ENCODE measurements around the gene BAIAP2L2.
"Not testable (repeated sequence)": the region's sequence is repeated elsewhere in the genome, so short reads cannot be mapped to it uniquely, and the experiment has no call there.

Gene BAIAP2L2

DNA sequence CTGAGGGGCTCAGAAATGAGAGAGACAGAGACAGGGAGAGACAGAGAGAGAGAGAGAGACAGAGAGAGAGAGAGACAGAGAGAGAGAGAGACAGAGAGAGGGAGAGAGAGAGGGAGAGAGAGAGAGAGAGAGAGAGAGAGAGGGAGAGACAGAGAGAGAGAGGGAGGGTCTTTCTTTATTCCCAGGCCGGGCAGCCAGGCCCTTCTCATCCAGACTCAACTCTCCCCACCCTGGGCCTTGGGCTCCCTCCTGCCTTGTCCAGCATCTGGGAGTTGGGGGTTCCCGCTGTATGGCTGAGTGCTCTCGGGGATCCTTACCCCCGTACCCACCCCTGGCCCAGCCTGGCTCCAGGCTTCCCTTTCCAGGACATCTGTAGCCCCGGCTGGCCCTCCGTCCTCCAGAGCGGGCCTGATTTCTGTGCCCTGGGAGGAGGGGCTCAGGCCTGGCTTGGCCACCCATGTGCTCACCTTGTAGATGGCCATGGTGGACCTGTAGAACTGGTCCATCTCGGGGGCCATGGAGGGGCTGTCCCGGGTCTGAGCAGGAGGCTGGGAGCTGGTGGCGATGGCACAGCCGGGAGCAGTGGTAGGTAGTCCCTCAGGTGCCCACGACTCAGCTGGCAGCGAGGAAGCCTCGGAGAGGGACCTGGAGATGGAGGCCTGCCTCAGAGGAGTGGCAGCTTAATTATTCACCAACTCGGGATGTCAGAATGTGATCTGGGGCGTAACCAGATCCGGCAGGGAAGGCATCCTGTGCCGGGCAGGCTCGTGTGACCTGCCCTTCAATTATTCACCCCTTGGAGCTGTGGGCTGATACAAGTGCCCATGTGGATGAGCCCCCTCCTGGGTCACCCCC lies at the start of gene BAIAP2L2:
TSS of gene BAIAP2L2 (minus strand) at position 677 of the 855 bp plus-strand sequence. CDS start at position 518, 159 bp downstream.
- no peak for FAIRE-seq

DNA sequence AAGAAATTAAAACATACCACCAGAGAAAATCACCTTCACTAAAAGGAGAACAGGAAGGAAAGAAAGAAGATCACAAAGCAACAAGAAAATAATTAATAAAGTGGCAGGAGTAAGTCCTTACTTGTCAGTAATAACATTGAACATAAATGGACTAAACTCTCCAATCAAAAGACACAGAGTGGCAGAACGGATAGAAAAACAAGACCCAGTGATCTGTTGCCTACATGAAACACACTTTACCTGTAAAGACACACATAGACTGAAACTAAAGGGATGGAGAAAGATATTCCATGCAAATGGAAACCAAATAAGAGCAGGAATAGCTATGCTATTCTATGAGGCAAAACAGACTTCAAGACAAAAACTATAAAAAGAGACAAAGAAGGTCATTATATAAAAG lies 45.2 kb upstream of the BAIAP2L2 start:
- FAIRE-seq: no peak

GRCh38 chr22:38154563-38154915 lies 44.1 kb upstream of the BAIAP2L2 start:
- FAIRE-seq: not testable (repeated sequence)

- no peak for FAIRE-seq
Measured at GRCh38 chr22:38153821-38154562, 43.5 kb upstream of the BAIAP2L2 start.

DNA sequence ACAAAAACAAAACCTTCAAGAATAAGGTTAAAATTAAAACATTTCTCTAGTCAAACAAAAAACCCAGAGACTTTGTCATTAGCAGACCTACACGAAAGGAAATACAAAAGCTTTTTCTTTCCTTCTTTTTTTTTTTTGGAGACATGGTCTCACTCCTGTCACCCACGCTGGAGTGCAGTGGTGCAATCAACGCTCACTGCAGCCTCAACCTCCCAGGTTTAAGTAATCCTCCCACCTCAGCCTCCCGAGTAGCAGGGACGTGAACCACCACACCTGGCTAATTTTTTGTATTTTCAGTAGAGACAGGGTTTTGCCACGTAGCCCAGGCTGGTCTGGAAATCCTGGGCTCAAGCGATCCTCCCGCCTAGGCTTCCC lies 40.6 kb upstream of the BAIAP2L2 start:
- FAIRE-seq: no peak

- FAIRE-seq: no peak
Measured at GRCh38 chr22:38148245-38148644, 37.8 kb upstream of the BAIAP2L2 start.

- FAIRE-seq: not testable (repeated sequence)
Measured at GRCh38 chr22:38146166-38146565, 35.7 kb upstream of the BAIAP2L2 start.

DNA sequence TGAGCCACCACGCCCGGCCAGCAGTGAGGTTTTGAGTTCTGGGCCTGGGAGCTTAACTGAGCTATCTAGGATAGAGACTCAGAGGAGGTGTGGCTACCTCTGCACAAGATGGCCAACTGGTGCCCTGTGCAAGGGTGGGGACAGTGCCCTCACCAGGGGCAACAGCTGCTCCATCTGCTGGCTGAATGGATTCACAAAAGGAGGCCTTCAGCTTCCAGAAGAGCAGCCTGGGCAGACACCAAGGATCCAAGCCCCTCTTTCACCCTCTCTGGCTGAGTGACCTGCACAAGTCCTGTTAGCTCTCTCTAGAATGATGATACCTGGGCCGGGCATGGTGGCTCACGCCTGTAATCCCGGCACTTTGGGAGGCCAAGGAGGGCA lies 33.5 kb upstream of the BAIAP2L2 start:
- no peak for FAIRE-seq

- FAIRE-seq: no peak
Measured at GRCh38 chr22:38142606-38143005, 32.1 kb upstream of the BAIAP2L2 start.

- no peak for FAIRE-seq
Measured at GRCh38 chr22:38141217-38141973, 30.9 kb upstream of the BAIAP2L2 start.

DNA sequence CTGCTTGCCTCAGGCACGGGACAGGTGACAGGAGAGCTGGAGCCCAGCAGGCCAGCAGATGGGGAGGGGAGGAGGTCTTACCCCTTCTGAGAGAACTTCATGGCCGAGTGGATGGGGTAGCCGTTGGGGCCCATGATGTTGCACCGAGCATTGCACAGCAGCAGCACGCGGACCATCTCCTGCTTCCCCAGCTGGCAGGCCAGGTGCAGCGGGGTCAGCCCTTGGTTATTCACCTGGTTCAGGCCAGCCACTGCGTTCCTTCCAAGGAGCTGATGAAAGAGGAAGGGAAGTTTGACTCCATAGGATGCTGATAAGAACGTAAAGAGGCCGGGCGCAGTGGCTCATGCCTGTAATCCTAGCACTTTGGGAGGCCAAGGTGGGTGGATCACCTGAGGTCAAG lies 29.4 kb upstream of the BAIAP2L2 start:
- no peak for FAIRE-seq

DNA sequence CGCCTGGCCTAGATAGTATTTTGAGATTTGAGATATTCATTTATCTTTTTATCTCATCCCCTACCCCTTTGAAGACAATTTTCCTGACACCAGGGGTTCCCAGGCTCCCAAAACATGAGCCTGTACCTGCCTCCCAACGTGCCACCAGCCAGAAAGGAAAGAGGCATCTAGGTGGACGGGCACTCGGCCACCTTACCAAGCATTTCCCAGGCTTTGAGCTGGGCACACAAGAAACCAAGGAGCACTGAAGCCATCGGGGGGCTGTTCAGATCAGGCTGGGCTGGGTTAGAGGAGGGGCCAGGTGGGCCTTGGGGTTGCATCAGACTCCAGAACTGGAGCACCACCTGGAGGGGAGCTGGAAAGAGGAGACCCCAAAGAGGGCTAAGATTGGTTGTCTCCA lies 28.5 kb upstream of the BAIAP2L2 start:
- FAIRE-seq: no peak

- FAIRE-seq: no peak
Measured at GRCh38 chr22:38137876-38138687, 27.6 kb upstream of the BAIAP2L2 start.

DNA sequence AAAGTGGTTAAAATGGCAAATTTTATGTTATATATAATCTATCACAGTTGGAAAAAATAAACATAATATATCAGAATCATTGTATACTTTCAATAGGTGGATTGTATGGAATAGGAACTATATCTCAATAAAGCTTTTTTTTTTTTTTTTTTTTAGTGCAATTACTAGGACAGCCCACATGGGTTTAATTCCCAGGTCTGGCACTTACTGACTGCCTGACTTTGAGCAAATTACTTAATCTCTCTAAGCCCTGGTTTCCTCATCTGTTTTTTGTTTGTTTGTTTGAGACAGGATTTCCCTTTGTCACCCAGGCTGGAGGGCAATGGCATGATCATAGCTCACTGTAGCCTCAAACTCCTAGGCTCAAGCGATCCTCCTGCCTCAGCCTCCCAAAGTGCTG lies 26.1 kb upstream of the BAIAP2L2 start:
- no peak for FAIRE-seq

- FAIRE-seq: no peak
Measured at GRCh38 chr22:38135133-38135706, 24.7 kb upstream of the BAIAP2L2 start.

DNA sequence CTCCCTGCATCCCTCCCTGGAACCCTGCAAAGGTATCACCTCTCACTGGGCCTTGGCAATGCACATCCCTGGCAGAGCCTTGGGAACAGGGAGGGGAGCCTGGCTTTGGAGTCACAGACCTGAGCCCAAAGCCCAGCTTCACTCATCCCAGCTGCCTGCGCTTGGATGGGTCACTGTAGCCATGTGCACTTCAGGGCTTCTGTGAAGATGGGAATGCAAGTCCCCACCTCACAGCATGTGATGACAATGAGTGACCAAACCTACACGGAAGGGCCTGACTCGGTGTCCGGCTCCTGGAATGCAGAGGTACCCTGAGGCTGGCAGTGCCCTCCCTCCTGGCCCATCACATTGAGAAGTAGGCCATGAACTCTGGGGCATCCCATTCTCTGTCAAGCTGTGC lies 22.8 kb upstream of the BAIAP2L2 start:
- FAIRE-seq: no peak

DNA sequence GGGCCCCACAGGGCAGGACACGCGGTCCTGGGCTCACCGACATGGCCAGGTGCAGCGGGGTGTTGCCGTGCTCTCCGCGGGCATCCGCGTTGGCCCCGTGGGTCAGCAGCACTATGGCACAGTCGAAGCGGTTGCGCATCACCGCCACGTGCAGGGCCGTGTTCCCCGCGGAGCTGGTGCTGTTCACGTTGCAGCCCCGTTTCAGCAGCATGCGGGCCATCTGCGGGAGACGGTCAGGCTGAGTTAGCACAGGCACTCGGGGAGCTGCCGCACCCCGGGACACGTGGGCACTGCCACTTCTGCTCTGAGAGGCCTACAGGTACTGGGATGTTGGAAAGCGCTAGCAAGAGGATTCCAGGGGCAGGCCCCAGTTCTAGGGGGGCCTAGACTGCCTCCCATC lies 22.3 kb upstream of the BAIAP2L2 start:
- no peak for FAIRE-seq

GRCh38 chr22:38132136-38132535 lies 21.7 kb upstream of the BAIAP2L2 start:
- FAIRE-seq: no peak

GRCh38 chr22:38131399-38131798 lies 20.9 kb upstream of the BAIAP2L2 start:
- no peak for FAIRE-seq

GRCh38 chr22:38129856-38130255 lies 19.4 kb upstream of the BAIAP2L2 start:
- FAIRE-seq: no peak

DNA sequence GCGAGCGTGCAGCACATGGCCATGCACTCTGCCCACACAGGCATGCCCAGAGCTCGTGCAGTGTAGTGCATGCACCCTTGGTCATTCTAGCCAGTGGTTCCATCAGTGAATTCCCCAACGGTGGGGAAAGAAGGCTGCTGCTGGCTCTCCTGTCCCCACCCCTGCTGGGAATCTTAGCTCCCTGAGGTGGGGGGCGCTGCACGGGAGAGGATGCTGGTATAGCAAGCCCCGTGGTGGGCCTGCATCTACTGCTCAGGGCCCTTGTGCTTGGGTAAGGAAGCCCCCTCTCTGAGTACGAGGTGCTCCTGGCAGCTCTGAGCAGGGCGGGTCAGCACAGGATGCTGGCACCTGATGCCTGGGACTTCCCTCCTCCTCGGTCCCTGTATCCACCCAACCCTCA lies 18.5 kb upstream of the BAIAP2L2 start:
- FAIRE-seq: no peak

DNA sequence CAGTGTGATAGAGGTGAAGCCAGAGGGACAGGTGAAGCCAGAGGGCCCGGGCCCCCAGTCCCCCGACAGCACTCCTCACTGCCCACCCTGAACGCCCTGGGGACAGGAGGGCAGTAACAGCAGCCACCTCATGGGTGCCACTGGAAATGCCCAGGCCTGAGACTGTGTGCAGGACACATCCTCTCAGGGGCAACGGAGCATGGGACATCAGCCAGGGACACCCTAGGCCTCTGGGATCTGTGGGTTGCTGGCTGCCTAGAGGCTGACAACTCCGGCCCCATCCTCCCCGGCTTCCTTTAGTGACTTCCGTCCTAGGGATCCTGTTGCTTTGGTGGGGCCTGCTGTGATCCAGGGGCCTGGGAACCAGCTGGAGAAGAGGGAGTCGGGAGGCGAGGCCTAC lies 17.4 kb upstream of the BAIAP2L2 start:
- FAIRE-seq: no peak
